ENCODE measurements around the gene ADAMTS12. TPM values are rescaled to one million over a fixed set of nuclear protein-coding genes. Genes with fewer than 3 reads are reported as not detected.

Gene ADAMTS12
- total and polyA plus RNA-seq, 2 experiments from 2014 or later = 7.8 to 11.5 TPM

DNA sequence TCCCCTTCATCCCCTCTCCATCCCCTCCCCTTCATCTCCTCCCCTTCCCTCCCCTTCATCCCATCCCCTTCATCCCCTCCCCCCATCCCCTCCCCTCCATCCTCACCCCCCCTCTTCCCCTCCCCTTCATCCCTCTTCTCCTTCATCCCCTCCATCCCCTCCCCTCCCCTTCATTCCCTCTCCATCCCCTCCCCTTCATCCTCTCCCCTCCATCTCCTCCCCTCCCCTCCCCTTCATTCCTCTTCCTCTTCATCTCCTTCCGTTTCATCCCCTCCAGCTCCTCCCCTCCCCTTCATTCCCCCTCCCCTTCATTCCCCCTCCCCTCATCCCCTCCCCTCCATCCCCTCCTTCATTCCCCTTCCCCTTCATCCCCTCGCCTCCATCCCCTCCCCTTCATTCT, 410.9 kb downstream of the ADAMTS12 start:
- no peak for DNase-seq
- H3K4me3 ChIP-seq = no peak overlapping the region
- in situ Hi-C loops (cut with MboI) = no loop called here
- 84% methylated on average over 2 of the region's 2 CpGs; no CpG with 5 or more reads in 1 of the 2 experiments for WGBS, 2 experiments (ENCODE audit: low coverage in 1 of 2, low lambda C conversion rate in 2 of 2, missing lambda C conversion rate in 2 of 2)
- H3K9me3 ChIP-seq (ENCODE audit: low read depth) = no peaks in the 10 kb centered on the region
- TF ChIP-seq EZH2phosphoT487 (IDR thresholded peaks at IDR 0.05; ENCODE audit: insufficient read depth, low read depth) (no peak), EZH2 (IDR thresholded peaks at IDR 0.05; ENCODE audit: insufficient read depth, poor library complexity, severe bottlenecking) (no peak)
- H3K9me2 ChIP-seq (ENCODE audit: insufficient read depth) = no peaks in the 10 kb centered on the region
- no peak overlapping the region for H3K4me2 ChIP-seq (ENCODE audit: unreplicated experiment)
- H3K27ac ChIP-seq = no peak overlapping the region
- no peaks in the 10 kb centered on the region for H3K79me2 ChIP-seq (ENCODE audit: insufficient read depth)
- peaks cover 4% of the 10 kb centered on the region; the same call in 1 of the 2 replicates for H3K36me3 ChIP-seq (ENCODE audit: low read depth)
- H4K20me1 ChIP-seq (ENCODE audit: insufficient read depth) = no peaks in the 10 kb centered on the region
- no peak overlapping the region for H3K9ac ChIP-seq
- 0 out of 2 replicates have a peak, but pooled peaks cover 10% of the 10 kb centered on the region for H3F3A ChIP-seq (ENCODE audit: insufficient read depth)
- no peaks in the 10 kb centered on the region for H3K27me3 ChIP-seq (replicated peaks; ENCODE audit: insufficient read depth)
- no peak overlapping the region for H2AFZ ChIP-seq
- H3K4me1 ChIP-seq (ENCODE audit: insufficient read depth) = no peaks in the 10 kb centered on the region

- Histone ChIP-seq H2AFZ (no peak overlapping the region), H3F3A (ENCODE audit: insufficient read depth) (0 out of 2 replicates have a peak, but pooled peaks cover 10% of the 10 kb centered on the region), H4K20me1 (ENCODE audit: insufficient read depth) (no peaks in the 10 kb centered on the region), H3K9ac (no peak overlapping the region), H3K4me1 (ENCODE audit: insufficient read depth) (no peaks in the 10 kb centered on the region), H3K4me2 (ENCODE audit: unreplicated experiment) (no peak overlapping the region), H3K4me3 (no peak overlapping the region), H3K79me2 (ENCODE audit: insufficient read depth) (no peaks in the 10 kb centered on the region), H3K9me3 (ENCODE audit: low read depth) (no peaks in the 10 kb centered on the region), H3K27me3 (replicated peaks; ENCODE audit: insufficient read depth) (no peaks in the 10 kb centered on the region), H3K27ac (no peak overlapping the region), H3K9me2 (ENCODE audit: insufficient read depth) (no peaks in the 10 kb centered on the region), H3K36me3 (ENCODE audit: low read depth) (peaks cover 14% of the 10 kb centered on the region)
- no peak for DNase-seq
- in situ Hi-C loops (cut with MboI) = no loop called here
- no peak for TF ChIP-seq EZH2phosphoT487 (IDR thresholded peaks at IDR 0.05; ENCODE audit: insufficient read depth, low read depth)
- no peak for TF ChIP-seq EZH2 (IDR thresholded peaks at IDR 0.05; ENCODE audit: insufficient read depth, poor library complexity, severe bottlenecking)
- WGBS, 2 experiments (ENCODE audit: low coverage in 1 of 2, low lambda C conversion rate in 2 of 2, missing lambda C conversion rate in 2 of 2) = 98 to 100% methylated on average over 3 of the region's 3 CpGs
Observed at GRCh38 chr5:33479311-33479710, 412.5 kb downstream of the ADAMTS12 start.

DNA sequence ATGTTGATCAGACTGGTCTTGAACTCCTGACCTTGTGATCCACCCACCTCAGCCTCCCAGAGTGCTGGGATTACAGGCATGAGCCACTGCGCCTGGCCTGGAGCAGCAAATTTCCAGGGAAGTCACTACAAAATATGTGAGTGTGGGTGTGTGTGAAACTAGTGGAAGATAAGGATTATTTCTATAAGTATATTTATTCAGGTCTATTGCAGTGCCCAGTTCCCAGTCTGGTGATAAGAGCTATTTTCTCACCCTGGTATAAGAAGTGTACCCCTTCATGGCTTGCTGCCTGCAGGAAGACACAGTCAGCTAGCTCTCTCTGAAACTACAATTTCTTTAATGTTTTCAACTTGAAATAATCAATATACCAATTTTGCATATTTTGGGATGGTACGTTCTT, 414.0 kb downstream of the ADAMTS12 start:
- 96 to 100% methylated on average over 2 of the region's 2 CpGs for WGBS, 2 experiments (ENCODE audit: low coverage in 1 of 2, low lambda C conversion rate in 2 of 2, missing lambda C conversion rate in 2 of 2)
- Histone ChIP-seq H3K4me2 (ENCODE audit: unreplicated experiment) (no peak overlapping the region), H2AFZ (no peak overlapping the region), H3K36me3 (ENCODE audit: low read depth) (peaks cover 29% of the 10 kb centered on the region), H3K9ac (no peak overlapping the region), H3K9me2 (ENCODE audit: insufficient read depth) (no peaks in the 10 kb centered on the region), H3K27ac (no peak overlapping the region), H3F3A (ENCODE audit: insufficient read depth) (peaks cover 15% of the 10 kb centered on the region; the same call in 1 of the 2 replicates), H4K20me1 (ENCODE audit: insufficient read depth) (no peaks in the 10 kb centered on the region), H3K4me3 (no peak overlapping the region), H3K4me1 (ENCODE audit: insufficient read depth) (no peaks in the 10 kb centered on the region), H3K9me3 (ENCODE audit: low read depth) (no peaks in the 10 kb centered on the region), H3K27me3 (replicated peaks; ENCODE audit: insufficient read depth) (no peaks in the 10 kb centered on the region), H3K79me2 (ENCODE audit: insufficient read depth) (no peaks in the 10 kb centered on the region)
- DNase-seq = no peak
- TF ChIP-seq EZH2phosphoT487 (IDR thresholded peaks at IDR 0.05; ENCODE audit: insufficient read depth, low read depth) = no peak
- TF ChIP-seq EZH2 (IDR thresholded peaks at IDR 0.05; ENCODE audit: insufficient read depth, poor library complexity, severe bottlenecking) = no peak
- in situ Hi-C loops (cut with MboI) = no loop called here

- Histone ChIP-seq H3F3A (ENCODE audit: insufficient read depth) (peaks cover 15% of the 10 kb centered on the region; the same call in 1 of the 2 replicates), H3K27ac (no peak overlapping the region), H3K4me2 (ENCODE audit: unreplicated experiment) (no peak overlapping the region), H3K9me3 (ENCODE audit: low read depth) (no peaks in the 10 kb centered on the region), H3K4me3 (no peak overlapping the region), H3K9ac (no peak overlapping the region), H3K79me2 (ENCODE audit: insufficient read depth) (no peaks in the 10 kb centered on the region), H3K9me2 (ENCODE audit: insufficient read depth) (no peaks in the 10 kb centered on the region), H3K36me3 (ENCODE audit: low read depth) (peaks cover 37% of the 10 kb centered on the region), H2AFZ (no peak overlapping the region), H3K4me1 (ENCODE audit: insufficient read depth) (no peaks in the 10 kb centered on the region), H4K20me1 (ENCODE audit: insufficient read depth) (no peaks in the 10 kb centered on the region), H3K27me3 (replicated peaks; ENCODE audit: insufficient read depth) (no peaks in the 10 kb centered on the region)
- in situ Hi-C loops (cut with MboI) = no loop called here
- 97 to 100% methylated on average over 3 of the region's 3 CpGs for WGBS, 2 experiments (ENCODE audit: low coverage in 1 of 2, low lambda C conversion rate in 2 of 2, missing lambda C conversion rate in 2 of 2)
- peak; percentile 26 for DNase-seq
- TF ChIP-seq EZH2 (IDR thresholded peaks at IDR 0.05; ENCODE audit: insufficient read depth, poor library complexity, severe bottlenecking) (no peak), EZH2phosphoT487 (IDR thresholded peaks at IDR 0.05; ENCODE audit: insufficient read depth, low read depth) (no peak)
Observed at GRCh38 chr5:33476992-33477391, 414.8 kb downstream of the ADAMTS12 start.

GRCh38 chr5:33475706-33476105, 416.1 kb downstream of the ADAMTS12 start:
- in situ Hi-C loops (cut with MboI) = no loop called here
- H3K9me3 ChIP-seq (ENCODE audit: low read depth) = no peaks in the 10 kb centered on the region
- TF ChIP-seq EZH2 (IDR thresholded peaks at IDR 0.05; ENCODE audit: insufficient read depth, poor library complexity, severe bottlenecking) (no peak), EZH2phosphoT487 (IDR thresholded peaks at IDR 0.05; ENCODE audit: insufficient read depth, low read depth) (no peak)
- DNase-seq = no peak
- 88 to 89% methylated on average over 5 of the region's 5 CpGs for WGBS, 2 experiments (ENCODE audit: low coverage in 1 of 2, low lambda C conversion rate in 2 of 2, missing lambda C conversion rate in 2 of 2)
- H3K9me2 ChIP-seq (ENCODE audit: insufficient read depth) = no peaks in the 10 kb centered on the region
- peaks cover 50% of the 10 kb centered on the region for H3K36me3 ChIP-seq (ENCODE audit: low read depth)
- no peak overlapping the region for H2AFZ ChIP-seq
- H3K9ac ChIP-seq = no peak overlapping the region
- no peaks in the 10 kb centered on the region for H3K79me2 ChIP-seq (ENCODE audit: insufficient read depth)
- no peaks in the 10 kb centered on the region for H3K4me1 ChIP-seq (ENCODE audit: insufficient read depth)
- no peak overlapping the region for H3K4me2 ChIP-seq (ENCODE audit: unreplicated experiment)
- H3K4me3 ChIP-seq = no peak overlapping the region
- H4K20me1 ChIP-seq (ENCODE audit: insufficient read depth) = no peaks in the 10 kb centered on the region
- no peaks in the 10 kb centered on the region for H3K27me3 ChIP-seq (replicated peaks; ENCODE audit: insufficient read depth)
- peaks cover 20% of the 10 kb centered on the region; the same call in 1 of the 2 replicates for H3F3A ChIP-seq (ENCODE audit: insufficient read depth)
- no peak overlapping the region for H3K27ac ChIP-seq

Measured in GM23248 (cell line).